Measurements from ENCODE around the gene RNFT2. TPM values are rescaled to one million over a fixed set of nuclear protein-coding genes. Genes with fewer than 3 reads are reported as not detected.

The RNFT2 gene
- total RNA-seq, 6 experiments from 2014 or later = 0.09 to 2.1 (median 0.75) TPM

- 91% methylated on average over 9 of the region's 15 CpGs for WGBS (ENCODE audit: insufficient coverage, low coverage, low lambda C conversion rate, missing lambda C conversion rate)
- Histone ChIP-seq H3K27ac (no peak overlapping the region), H3K4me3 (no peak overlapping the region), H3K36me3 (peaks cover 0 to 36% (median 2%) of the 10 kb centered on the region in 4 donors), H3K4me1 (no peaks in the 10 kb centered on the region), H3K9me3 (no peaks in the 10 kb centered on the region), H3K27me3 (no peaks in the 10 kb centered on the region)
- ATAC-seq = no peak
- no peak for TF ChIP-seq POLR2A (IDR thresholded peaks at IDR 0.05)
- no peak for TF ChIP-seq CTCF (IDR thresholded peaks at IDR 0.05)
- DNase-seq = no peak
- intact Hi-C loops (cut with DNase I) = no loop called here
These were observed 18.2 kb upstream of the RNFT2 start for GRCh38 chr12:116719731-116720528.

GRCh38 chr12:116722245-116722644, 15.9 kb upstream of the RNFT2 start:
- TF ChIP-seq CTCF (IDR thresholded peaks at IDR 0.05) = no peak
- H3K9me3 ChIP-seq = no peaks in the 10 kb centered on the region
- ATAC-seq (no peak), DNase-seq (no peak)
- no peak overlapping the region for H3K27ac ChIP-seq
- no peaks in the 10 kb centered on the region for H3K4me1 ChIP-seq
- H3K36me3 ChIP-seq = peaks cover 0 to 26% (median 2%) of the 10 kb centered on the region in 4 donors
- no peaks in the 10 kb centered on the region for H3K27me3 ChIP-seq
- no peak overlapping the region for H3K4me3 ChIP-seq
- intact Hi-C loops (cut with DNase I) = no loop called here

GRCh38 chr12:116726694-116727093, 11.4 kb upstream of the RNFT2 start:
- H3K4me1 ChIP-seq = no peaks in the 10 kb centered on the region
- intact Hi-C loops (cut with DNase I) = no loop called here
- WGBS (ENCODE audit: insufficient coverage, low coverage, low lambda C conversion rate, missing lambda C conversion rate) = 35% methylated on average over 4 of the region's 4 CpGs
- TF ChIP-seq POLR2A (IDR thresholded peaks at IDR 0.05) (no peak), CTCF (IDR thresholded peaks at IDR 0.05) (no peak)
- no peak for DNase-seq
- no peaks in the 10 kb centered on the region for H3K9me3 ChIP-seq
- peak in 3 of 4 donors; percentile 40 to 74 (median 66) for ATAC-seq
- no peak overlapping the region for H3K4me3 ChIP-seq
- no peak overlapping the region for H3K27ac ChIP-seq
- no peaks in the 10 kb centered on the region for H3K27me3 ChIP-seq
- H3K36me3 ChIP-seq = peaks cover 0 to 9% (median 2%) of the 10 kb centered on the region in 4 donors

- Histone ChIP-seq H3K36me3 (peaks cover 0 to 3% (median under 1%) of the 10 kb centered on the region in 4 donors), H3K27me3 (no peaks in the 10 kb centered on the region), H3K4me3 (no peak overlapping the region), H3K4me1 (no peaks in the 10 kb centered on the region), H3K27ac (no peak overlapping the region), H3K9me3 (no peaks in the 10 kb centered on the region)
- no peak for TF ChIP-seq CTCF (IDR thresholded peaks at IDR 0.05)
- DNase-seq (no peak), ATAC-seq (peak in 2 of 4 donors; percentile 28 to 74)
- intact Hi-C loops (cut with DNase I) = no loop called here
- WGBS (ENCODE audit: insufficient coverage, low coverage, low lambda C conversion rate, missing lambda C conversion rate) = 89% methylated on average over 3 of the region's 3 CpGs
These were observed 10.9 kb upstream of the RNFT2 start for GRCh38 chr12:116727261-116727660.
